ENCODE results near the gene LGALS14. TPM values are rescaled to one million over a fixed set of nuclear protein-coding genes. Genes with fewer than 3 reads are reported as not detected.

The LGALS14 gene
- total RNA-seq (2022; extraction: Qiagen RNA extraction; ENCODE audit: low read depth): not detected in 5 replicates

GRCh38 chr19:39704181-39705044 lies at the start of gene LGALS14:
TSS of gene LGALS14 (plus strand) at chr19:39704481. CDS start at chr19:39704529, 48 bp downstream.

GRCh38 chr19:39655613-39656012 lies 48.7 kb upstream of the LGALS14 start, which contains the start of gene LGALS16:
TSS of gene LGALS16 (plus strand) at chr19:39655913. CDS start at chr19:39655962, 49 bp downstream.

DNA sequence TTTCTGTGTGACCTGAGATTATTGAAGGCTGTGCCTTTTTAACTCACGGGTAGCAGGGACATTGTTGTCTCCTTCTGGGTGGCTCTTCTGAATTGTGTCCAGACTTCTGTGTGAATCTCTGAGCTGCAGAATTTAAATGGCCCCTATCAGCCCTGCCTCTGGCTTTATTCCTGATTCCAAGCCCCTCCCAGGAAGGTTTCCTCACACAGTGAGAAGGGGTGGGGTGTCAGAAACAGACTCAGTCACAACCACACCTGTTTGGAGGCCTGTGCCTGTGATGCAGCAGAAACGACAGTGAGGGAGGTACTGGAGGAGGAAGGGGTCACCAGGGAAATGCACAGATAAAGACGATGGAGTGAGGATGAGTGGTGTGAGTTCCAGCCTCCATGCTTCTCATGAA lies 33.6 kb downstream of the LGALS14 start, which contains the start of gene CLC:
Gene CLC, minus strand, starts transcription at position 139 of the 400 bp plus-strand sequence. Its CDS starts 77 bp downstream, at position 62.

Other genes with a start within 250 kb of the LGALS14 start
- gene TIMM50, start 223.6 kb upstream of the LGALS14 start, total RNA-seq (2022; extraction: Qiagen RNA extraction; ENCODE audit: low read depth): 173 to 234 TPM (median 221 TPM) in 5 replicates
- gene DLL3, start 205.5 kb upstream of the LGALS14 start, total RNA-seq (2022; extraction: Qiagen RNA extraction; ENCODE audit: low read depth): 4.9 to 10.9 TPM (median 10.4 TPM) in 5 replicates
- gene SELENOV, start 189.3 kb upstream of the LGALS14 start, total RNA-seq (2022; extraction: Qiagen RNA extraction; ENCODE audit: low read depth): not detected in 5 replicates
- gene EID2B, start 171.6 kb upstream of the LGALS14 start, total RNA-seq (2022; extraction: Qiagen RNA extraction; ENCODE audit: low read depth): 6.4 to 12.9 TPM (median 7.5 TPM) in 5 replicates
- 35.7 to 47.6 TPM (median 43.3 TPM) in 5 replicates for gene EID2, start 164.3 kb upstream of the LGALS14 start, total RNA-seq (2022; extraction: Qiagen RNA extraction; ENCODE audit: low read depth)
- gene LGALS13, start 102.0 kb upstream of the LGALS14 start, total RNA-seq (2022; extraction: Qiagen RNA extraction; ENCODE audit: low read depth): not detected in 5 replicates
- not detected in 5 replicates for gene LGALS16, start 48.6 kb upstream of the LGALS14 start, total RNA-seq (2022; extraction: Qiagen RNA extraction; ENCODE audit: low read depth)
- not detected in 5 replicates for gene CLC, start 33.5 kb downstream of the LGALS14 start, total RNA-seq (2022; extraction: Qiagen RNA extraction; ENCODE audit: low read depth)
- gene LEUTX, start 74.4 kb downstream of the LGALS14 start, total RNA-seq (2022; extraction: Qiagen RNA extraction; ENCODE audit: low read depth): not detected in 5 replicates
- gene DYRK1B, start 129.7 kb downstream of the LGALS14 start, total RNA-seq (2022; extraction: Qiagen RNA extraction; ENCODE audit: low read depth): 18.8 to 23.9 TPM (median 20.9 TPM) in 5 replicates
- 689 to 764 TPM (median 720 TPM) in 5 replicates for gene FBL, start 141.9 kb downstream of the LGALS14 start, total RNA-seq (2022; extraction: Qiagen RNA extraction; ENCODE audit: low read depth)
- 0.68 to 1.3 TPM (median 1.1 TPM) in 5 replicates for gene FCGBP, start 230.2 kb downstream of the LGALS14 start, total RNA-seq (2022; extraction: Qiagen RNA extraction; ENCODE audit: low read depth)

All from A549 treated with DMSO at 1 μM for 4 hours (cell line).